MM.1S (cell line): Measurements from ENCODE around the gene TM7SF3.

Experiments
- CTCF ChIP-seq: fragments of 300-600 bp; sonication (generic); IDR thresholded peaks from 2 replicates; pipeline ENCODE4 v1.5.1; 2016; ENCODE audit warnings: antibody characterized with exemption, low read length, mixed read lengths
- EZH2 ChIP-seq: fragments of 300-600 bp; sonication (generic); optimal IDR thresholded peaks from 2 replicates; pipeline ENCODE3; 2017; ENCODE audit warnings: low read depth, mild to moderate bottlenecking, antibody characterized with exemption, low read length, mixed read lengths

- TF ChIP-seq CTCF = no peak
- no peak for TF ChIP-seq EZH2
Observed at GRCh38 chr12:26936559-26937442, 77.4 kb downstream of the TM7SF3 start.
